IPS-18c (cell line): ENCODE results near the gene POR.
"Not testable (repeated sequence)": the region's sequence is repeated elsewhere in the genome, so short reads cannot be mapped to it uniquely, and the experiment has no call there.

Experiments used
- H3K4me3 ChIP-seq: 2 replicates; pipeline ENCODE4 v1.7.0; 2013; ENCODE audit warnings: low read depth, mild to moderate bottlenecking, low read length, moderate library complexity; ENCODE audit not compliant: insufficient read depth
- H3K9me3 ChIP-seq: one replicate; pipeline ENCODE4 v1.6.1; 2013; ENCODE audit warnings: mild to moderate bottlenecking, low read length, moderate library complexity; ENCODE audit not compliant: control insufficient read depth, insufficient read depth

Gene POR

DNA sequence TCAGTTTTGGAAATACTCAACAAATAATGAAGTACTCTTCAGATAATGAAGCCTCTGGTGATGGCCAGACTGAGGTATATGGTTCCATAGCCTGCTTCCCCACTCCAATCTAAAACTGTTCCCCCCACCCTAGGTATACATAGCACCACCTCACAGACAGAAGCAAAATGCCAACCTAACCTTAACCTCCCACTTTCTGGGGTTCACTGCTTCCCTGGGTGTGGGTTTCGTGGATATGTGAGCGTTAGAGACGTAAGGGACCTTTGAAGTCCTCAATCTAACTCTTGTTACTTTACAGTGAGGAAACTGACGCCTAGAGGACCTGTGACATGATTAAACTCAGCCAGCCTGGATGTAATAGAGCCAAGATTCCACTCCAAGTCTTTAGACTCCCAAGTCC is 34.7 kb upstream of the POR start:
- no peak overlapping the region for H3K4me3 ChIP-seq
- H3K9me3 ChIP-seq, result peaks cover 5% of the 10 kb centered on the region

DNA sequence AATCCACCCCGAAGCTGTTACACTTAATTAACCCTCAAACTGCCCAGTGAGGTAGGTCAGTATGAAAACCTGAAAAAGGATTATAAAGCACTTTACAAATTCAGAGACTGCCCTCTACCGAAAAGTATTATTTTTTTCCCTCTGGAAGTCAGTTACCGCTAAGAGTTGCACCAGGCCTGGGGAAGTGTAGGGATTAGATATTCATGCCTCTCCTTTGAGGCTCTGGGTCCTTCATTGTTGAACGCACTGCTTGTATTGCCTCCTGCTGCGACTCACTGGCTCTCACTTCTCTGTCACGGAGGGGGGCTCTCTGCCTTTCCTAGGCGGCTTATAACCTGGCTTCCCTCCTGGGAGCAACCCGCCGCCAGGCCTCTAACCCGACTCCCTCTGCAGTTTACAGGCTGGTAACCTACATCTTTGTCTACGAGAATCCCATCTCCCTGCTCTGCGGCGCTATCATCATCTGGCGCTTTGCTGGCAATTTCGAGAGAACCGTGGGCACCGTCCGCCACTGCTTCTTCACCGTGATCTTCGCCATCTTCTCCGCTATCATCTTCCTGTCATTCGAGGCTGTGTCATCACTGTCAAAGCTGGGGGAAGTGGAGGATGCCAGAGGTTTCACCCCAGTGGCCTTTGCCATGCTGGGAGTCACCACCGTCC is 33.4 kb upstream of the POR start:
- Histone ChIP-seq H3K4me3 (no peak overlapping the region), H3K9me3 (peaks cover 5% of the 10 kb centered on the region)

DNA sequence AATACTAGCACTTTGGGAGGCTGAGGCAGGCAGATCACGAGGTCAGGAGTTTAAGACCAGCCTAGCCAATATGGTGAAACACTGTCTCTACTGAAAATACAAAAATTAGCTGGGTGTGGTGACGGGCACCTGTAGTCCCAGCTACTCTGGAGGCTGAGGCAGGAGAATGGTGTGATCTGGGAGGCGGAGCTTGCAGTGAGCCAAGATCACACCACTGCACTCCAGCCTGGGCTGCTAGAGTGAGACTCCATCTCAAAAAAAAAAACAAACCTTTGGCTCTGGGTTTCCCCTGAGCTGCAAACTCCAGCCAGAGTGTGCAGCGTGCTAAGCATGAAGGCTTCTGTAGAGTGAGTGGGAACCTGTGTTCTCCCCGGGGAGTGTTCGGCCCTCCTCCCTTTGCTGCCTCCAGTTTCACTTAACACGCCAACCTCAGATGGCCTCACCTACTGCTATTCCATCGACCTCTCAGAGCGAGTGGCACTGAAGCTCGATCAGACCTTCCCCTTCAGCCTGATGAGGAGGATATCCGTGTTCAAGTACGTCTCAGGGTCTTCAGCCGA is 31.6 kb upstream of the POR start:
- H3K4me3 ChIP-seq, H3K9me3 ChIP-seq: not testable (repeated sequence)

DNA sequence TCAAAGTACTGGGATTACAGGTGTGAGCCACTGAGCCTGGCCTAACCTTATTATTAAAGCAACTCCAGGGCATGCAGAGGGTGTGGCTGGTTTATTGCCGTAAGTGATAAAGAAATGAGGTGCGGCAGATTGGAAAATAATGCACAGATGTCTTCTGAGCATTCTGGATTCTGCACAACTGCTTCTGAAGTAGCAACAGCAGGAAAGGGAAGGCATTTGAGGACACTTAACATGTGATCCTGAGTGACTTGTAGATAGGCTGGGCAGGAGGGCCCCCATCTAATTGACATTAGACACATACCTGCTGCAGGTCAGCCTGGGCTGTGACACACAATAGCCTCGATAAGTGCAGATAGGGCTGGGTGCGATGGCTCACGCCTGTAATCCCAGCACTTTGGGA is 30.5 kb upstream of the POR start:
- Histone ChIP-seq H3K4me3 (no peak overlapping the region), H3K9me3 (peaks cover 5% of the 10 kb centered on the region)

DNA sequence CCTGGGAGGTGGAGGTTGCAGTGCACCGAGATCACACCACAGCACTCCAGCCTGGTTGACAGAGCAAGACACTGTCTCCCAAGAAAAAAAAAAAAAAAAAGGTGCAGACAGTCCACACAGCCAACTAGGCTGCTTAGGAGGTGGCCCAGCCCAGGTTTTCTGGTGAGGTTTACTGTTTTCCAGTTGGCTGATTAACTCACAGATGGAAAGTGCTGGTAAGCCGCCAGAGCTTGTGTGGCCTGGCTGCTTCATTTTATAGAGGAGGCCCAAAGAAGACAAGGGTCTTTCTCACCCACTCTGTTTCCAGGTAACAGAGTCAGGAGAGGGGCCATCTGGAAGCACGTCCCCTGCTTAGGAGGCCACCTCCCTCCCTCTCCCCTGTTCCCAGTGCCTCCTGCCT is 29.9 kb upstream of the POR start:
- Histone ChIP-seq H3K4me3 (no peak overlapping the region), H3K9me3 (peaks cover 5% of the 10 kb centered on the region)

DNA sequence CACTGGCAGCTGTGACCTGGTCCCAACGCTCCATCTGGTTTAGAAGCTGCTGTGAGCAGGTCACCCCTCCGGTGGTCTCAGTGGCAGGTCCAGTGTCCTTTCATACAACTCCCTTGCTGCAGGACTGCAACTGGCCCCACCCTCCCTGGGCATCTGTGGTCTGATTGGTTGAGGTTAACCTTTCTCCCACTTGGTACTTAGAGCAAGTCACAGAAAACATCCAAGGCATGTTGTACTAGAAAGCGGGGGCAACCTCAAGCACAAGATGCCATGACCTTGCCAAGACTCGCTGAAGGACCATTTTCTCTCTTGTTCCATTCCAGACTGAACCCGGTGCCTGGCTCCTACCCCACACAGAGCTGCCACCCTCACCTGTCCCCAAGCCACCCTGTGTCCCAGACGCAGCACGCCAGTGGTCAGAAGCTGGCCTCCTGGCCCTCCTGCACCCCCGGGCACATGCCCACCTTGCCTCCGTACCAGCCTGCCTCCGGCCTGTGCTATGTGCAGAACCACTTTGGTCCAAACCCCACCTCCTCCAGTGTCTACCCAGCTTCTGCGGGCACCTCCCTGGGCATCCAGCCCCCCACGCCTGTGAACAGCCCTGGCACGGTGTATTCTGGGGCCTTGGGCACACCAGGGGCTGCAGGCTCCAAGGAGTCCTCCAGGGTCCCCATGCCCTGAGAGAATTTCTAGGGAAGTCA is 27.1 kb upstream of the POR start:
- H3K9me3 ChIP-seq, result peaks cover 5% of the 10 kb centered on the region

DNA sequence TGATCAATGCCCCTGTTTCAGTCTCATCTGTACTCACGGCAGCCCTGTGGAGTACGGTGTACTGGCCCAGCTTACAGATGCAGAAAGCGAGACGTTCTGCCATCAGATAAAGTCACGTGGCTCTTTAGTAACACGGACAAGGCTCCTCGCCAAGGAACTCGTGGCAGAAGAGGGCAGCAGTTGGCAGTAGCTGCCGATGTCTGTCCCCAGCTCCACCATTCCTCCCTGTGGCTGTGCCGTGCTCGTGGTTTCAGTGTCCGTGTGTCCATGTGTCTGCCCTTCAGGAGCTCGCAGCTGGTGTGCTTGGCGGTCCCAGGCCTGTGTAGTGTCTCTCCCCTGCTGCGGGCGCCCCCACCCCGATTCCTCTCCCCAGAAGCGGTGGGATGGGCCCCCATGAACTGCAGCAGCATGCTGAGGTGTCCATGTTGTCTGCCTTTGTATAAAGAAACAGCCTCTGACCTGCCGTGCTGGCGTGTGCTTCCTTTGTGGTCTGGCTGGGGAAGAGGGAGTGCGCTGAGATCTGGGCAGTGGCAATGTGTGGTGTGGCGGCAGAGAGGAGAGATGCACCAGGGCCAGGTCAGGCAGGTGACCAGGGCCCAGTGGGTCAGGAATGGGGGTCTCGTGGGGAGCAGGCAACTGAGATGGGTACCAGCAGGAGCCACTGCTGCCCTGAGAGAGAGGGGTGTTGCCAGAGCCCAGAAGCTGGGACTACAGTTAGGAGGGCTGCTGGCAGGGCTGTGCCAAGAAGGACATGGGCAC is 26.3 kb upstream of the POR start:
- no peak overlapping the region for H3K4me3 ChIP-seq
- H3K9me3 ChIP-seq, result peaks cover 5% of the 10 kb centered on the region

More for the DNA sequence above, 27.1 kb upstream of the POR start:
- H3K4me3 ChIP-seq, result no peak overlapping the region

DNA sequence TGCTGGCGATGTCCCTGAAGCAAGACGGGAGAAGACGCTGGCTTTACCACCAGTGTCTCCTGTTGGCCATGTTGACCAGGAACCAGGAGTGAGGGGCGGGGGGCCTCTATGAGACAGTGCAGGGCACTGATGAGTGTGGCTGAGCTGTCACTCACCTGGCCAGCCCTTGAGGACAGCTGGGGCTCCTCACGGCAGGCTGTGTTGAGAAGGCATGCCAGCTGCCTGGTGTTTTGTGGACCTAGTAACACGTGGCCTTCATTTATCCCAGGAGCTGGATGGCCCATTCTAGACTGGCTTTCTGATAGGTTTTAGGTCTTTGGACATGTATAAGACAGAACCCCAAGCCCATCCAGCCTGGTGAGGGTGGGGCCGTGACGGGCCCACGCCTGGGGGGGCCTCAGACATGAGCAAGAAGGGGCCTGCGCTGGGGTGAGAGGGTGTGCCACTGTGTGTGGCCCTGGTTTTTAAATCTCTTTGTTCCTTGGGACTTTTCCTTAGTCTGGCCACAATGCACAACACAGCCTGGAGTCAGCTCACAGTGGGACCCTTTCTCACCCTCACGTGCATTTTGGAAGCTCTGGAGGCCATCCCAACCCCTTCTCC is 25.6 kb upstream of the POR start:
- H3K4me3 ChIP-seq, result no peak overlapping the region
- peaks cover 5% of the 10 kb centered on the region for H3K9me3 ChIP-seq

DNA sequence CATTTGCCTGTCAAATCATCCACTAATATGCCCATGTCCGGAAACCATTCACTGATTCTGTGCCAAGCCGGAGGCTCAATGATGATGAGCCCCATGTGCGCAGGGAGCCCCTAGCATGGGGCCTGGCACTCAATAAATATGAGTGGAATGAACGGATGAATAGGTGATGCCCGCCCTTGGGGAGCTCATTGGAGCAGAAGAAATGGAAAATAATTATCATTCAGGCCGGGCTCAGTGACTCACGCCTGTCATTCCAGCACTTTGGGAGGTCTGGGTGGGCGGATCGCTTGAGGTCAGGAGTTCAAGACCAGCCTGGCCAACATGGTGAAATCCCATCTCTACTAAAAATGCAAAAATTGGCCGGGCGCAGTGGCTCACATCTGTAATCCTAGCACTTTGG is 25.1 kb upstream of the POR start:
- Histone ChIP-seq H3K9me3 (peaks cover 2% of the 10 kb centered on the region), H3K4me3 (no peak overlapping the region)

DNA sequence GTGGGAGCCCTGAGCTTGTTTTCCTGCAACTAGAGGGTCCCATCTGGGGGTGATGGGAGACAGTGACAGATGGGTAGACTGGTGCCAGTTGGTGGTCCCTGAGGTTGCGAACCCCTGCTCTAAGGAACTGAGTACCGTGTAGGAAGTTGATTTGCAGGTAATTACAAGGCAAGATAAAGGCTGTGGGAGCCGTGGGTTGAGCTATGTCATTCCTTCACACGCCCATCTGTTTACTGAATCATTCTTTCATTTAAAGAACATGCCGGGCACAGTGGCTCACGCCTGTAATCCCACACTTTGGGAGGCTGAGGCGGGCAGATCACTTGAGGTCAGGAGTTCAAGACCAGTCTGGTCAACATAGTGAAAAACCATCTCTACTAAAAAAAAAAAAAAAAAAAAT is 23.7 kb upstream of the POR start:
- not testable (repeated sequence) for H3K4me3 ChIP-seq, H3K9me3 ChIP-seq

DNA sequence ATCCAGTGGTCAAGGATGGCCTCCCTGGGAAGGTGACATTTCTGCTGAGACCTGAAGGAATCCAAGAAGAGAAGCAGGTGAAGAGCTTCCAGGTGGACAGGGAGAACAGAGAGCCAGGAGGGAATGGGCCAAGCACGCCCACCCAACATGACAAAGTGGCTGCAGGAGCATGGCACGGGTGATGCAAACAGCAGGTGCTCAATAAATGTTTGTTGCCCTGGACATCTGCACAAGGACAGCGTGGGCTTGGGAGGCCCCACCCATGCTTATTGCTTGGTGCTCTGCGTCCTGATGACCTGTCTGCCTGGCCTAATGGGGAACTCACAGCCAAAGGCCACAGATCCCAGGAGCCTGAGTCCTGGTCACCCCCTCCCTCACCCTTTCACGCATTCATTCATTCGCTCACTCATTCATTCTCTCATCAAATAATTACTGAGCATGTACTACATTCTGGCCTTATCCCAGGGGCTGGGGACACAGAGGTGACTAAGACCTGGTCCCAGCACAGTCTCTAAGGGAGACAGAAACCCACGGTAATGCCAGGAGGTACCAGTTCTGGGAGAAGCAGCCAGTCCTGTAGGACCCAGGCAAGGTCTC is 23.0 kb upstream of the POR start:
- Histone ChIP-seq H3K9me3 (no peaks in the 10 kb centered on the region), H3K4me3 (no peak overlapping the region)

DNA sequence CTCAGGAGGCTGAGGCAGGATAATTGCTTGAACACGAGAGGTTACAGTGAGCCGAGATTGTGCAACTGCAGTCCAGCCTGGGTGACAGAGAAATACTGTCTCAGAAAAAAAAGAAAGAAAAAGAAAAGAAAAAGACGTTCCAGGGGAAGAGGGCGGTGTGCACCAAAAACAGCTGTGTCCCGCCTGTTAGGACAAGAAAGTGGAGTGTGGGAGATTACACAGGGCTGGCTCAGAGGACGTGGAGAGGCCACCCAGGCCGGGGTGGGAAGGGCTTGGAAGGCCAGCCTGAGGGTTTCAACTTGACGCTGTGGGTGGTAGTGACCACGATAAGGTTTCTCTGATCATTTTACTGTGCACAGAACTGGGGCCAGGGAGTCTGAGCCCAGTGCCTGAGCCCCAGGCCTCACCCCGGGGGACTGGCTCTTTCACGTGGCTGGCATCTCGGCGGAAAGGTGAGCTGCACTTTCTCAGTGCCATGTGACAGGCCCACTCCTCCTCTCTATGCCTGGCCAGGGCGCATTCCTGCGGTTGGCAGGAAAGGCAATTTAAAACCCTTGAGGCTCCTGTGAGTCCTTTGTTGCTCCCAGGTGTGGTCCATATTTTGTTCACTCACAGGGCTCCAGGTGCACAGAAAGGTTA is 22.2 kb upstream of the POR start:
- H3K4me3 ChIP-seq, result no peak overlapping the region
- H3K9me3 ChIP-seq, result no peaks in the 10 kb centered on the region

DNA sequence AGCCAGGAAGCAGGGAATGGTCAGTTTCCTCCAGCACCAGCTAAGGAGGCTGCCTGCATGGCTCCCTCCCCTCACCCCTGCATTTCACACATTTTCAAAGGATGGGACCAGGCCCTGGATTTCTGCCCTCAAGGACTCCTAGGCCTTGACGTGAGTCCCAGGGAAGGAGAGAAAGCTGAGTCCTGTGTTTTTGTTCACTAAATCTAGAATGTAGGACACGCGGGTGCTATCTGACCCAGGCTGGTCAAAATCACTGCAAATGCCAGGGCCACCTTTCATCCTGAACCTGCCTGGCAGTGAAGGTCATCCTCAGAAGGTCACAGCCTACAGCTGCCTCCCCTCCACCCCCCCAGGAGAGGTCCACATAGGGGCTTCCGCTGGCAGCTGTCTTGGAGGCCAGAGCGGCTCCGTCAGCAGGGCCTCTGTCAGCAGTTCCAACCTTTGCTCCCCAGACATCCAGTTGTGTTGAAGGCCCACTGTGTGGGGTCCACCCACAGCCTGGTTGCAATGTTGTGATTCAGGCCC is 18.1 kb upstream of the POR start:
- Histone ChIP-seq H3K9me3 (no peaks in the 10 kb centered on the region), H3K4me3 (no peak overlapping the region)

DNA sequence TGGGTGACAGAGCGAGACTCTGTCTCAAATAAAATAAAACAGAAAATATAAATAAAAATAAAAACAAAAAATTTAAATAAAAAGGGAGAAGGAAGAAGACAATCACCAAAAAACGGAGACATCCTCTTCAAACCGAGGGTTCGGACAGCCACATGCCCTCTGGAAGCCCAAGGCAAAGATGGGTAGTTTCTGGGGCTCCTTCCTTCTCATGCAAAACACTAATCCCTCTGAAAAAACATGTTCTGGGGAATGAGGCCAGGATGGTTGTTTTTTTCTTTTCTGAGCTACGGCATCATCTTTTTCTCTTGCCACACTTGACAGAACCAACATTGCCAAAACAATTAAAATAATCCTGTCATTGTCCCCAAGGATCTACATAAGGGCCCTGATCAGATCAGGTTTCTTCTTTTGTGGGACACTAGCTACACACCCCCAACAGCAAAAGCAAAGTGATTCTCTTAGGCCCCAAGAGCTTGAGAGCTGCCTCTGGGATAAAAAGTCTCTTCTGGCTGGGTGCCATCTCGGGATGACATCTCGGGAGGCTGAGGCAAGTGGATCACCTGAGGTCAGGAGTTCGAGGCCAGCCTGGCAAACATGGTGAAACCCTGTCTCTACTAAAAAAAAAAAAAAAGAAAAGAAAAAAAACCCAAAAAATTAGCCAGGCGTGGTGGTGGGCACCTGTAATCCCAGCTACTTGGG is 14.2 kb upstream of the POR start:
- H3K4me3 ChIP-seq, result no peak overlapping the region

DNA sequence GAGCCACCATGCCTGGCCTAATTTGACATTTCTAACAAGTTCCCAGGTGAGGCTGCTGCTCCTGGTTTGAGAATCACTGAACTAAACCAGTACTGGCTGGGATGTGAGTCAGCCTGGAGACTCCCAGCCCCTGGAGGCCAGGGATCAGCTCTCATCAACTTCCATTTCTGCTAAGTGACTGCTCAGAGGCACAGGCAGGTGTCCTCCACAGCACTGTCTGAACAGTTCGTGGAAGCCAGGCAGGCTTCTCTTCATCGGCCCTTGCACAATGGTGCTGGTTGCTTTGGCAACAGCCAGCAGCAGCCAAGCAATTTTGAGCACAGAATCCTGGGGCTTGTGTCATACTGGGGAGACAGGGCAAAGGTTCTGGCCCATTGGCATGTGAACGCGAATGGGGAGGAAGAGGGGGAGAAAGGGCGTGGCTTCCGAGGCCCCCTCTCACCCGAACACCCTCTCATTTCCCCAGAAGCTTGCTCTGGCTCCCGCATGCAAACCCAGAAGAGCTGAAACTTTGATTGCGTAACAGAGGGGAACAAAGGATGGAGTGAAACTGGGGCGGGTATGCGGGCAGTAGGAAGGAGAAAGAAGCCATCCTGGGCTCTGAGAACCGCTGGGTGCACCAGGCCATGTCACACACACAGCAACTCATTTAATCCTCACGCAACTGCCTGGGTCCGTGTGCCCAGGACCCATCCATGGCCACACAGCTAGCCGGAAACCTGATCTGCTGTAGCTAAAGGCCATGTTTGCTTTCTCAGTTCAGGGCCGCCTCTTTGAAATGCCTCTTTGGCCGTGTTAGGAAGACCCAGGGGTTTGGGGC is 9.0 kb upstream of the POR start:
- H3K9me3 ChIP-seq, result no peaks in the 10 kb centered on the region
- H3K4me3 ChIP-seq, result no peak overlapping the region

More for the DNA sequence above, 14.2 kb upstream of the POR start:
- no peaks in the 10 kb centered on the region for H3K9me3 ChIP-seq
